ENCODE measurements around the gene IL13RA2. TPM values are rescaled to one million over a fixed set of nuclear protein-coding genes. Genes with fewer than 3 reads are reported as not detected.

Gene IL13RA2
- total and polyA plus RNA-seq, 2 donors (not counting 1 experiment from before 2014, with no cell fraction given) = 12.7 to 42.1 TPM

GRCh38 chrX:115023811-115024210 lies 6.4 kb upstream of the IL13RA2 start:
- H3K36me3 ChIP-seq (ENCODE audit: control insufficient read depth, insufficient read depth, low read length) = no peaks in the 10 kb centered on the region
- no peaks in the 10 kb centered on the region for H4K20me1 ChIP-seq (ENCODE audit: control insufficient read depth, extremely low read depth, insufficient read depth, low read length)
- no peaks in the 10 kb centered on the region for H3K27me3 ChIP-seq (ENCODE audit: control insufficient read depth, insufficient read depth, low read length)
- no peak overlapping the region for H3K4me3 ChIP-seq (replicated peaks in 1 of 4; ENCODE audit: control extremely low read depth in 1 of 4, insufficient read depth in 1 of 4, low read depth in 3 of 4, low read length in 4 of 4)
- no peaks in the 10 kb centered on the region for H3K79me2 ChIP-seq (ENCODE audit: control insufficient read depth, insufficient read depth, low read length)
- no peaks in the 10 kb centered on the region for H3K4me1 ChIP-seq (ENCODE audit: control insufficient read depth, extremely low read depth, insufficient read depth, low read length)
- no peak overlapping the region for H3K4me2 ChIP-seq (ENCODE audit: extremely low read depth, insufficient read depth, low read length)
- TF ChIP-seq EZH2 (IDR thresholded peaks at IDR 0.05; ENCODE audit: low read length, missing control alignments) = no peak
- TF ChIP-seq CTCF (conservative IDR thresholded peaks at IDR 0.05 in 1 of 2, IDR thresholded peaks at IDR 0.05 in 1 of 2; ENCODE audit: low read depth in 1 of 2, low read length in 2 of 2) = no peak
- H2AFZ ChIP-seq (ENCODE audit: low read length) = no peak overlapping the region
- no peaks in the 10 kb centered on the region for H3K9me3 ChIP-seq (ENCODE audit: control insufficient read depth, insufficient read depth, low read depth, low read length)
- no peak overlapping the region for H3K27ac ChIP-seq (ENCODE audit: insufficient read depth, low read length)
- DNase-seq (ENCODE audit: low read depth in 2 of 2) = no peak
- no peak overlapping the region for H3K9ac ChIP-seq (ENCODE audit: insufficient read depth, low read length)

GRCh38 chrX:115023139-115023538 lies 5.7 kb upstream of the IL13RA2 start:
- H3K27me3 ChIP-seq (ENCODE audit: control insufficient read depth, insufficient read depth, low read length) = no peaks in the 10 kb centered on the region
- H4K20me1 ChIP-seq (ENCODE audit: control insufficient read depth, extremely low read depth, insufficient read depth, low read length) = no peaks in the 10 kb centered on the region
- H2AFZ ChIP-seq (ENCODE audit: low read length) = no peak overlapping the region
- H3K4me2 ChIP-seq (ENCODE audit: extremely low read depth, insufficient read depth, low read length) = no peak overlapping the region
- no peak overlapping the region for H3K4me3 ChIP-seq (replicated peaks in 1 of 4; ENCODE audit: control extremely low read depth in 1 of 4, insufficient read depth in 1 of 4, low read depth in 3 of 4, low read length in 4 of 4)
- H3K27ac ChIP-seq (ENCODE audit: insufficient read depth, low read length) = peak overlapping the region; percentile 39
- no peak overlapping the region for H3K9ac ChIP-seq (ENCODE audit: insufficient read depth, low read length)
- TF ChIP-seq EZH2 (IDR thresholded peaks at IDR 0.05; ENCODE audit: low read length, missing control alignments) (no peak), CTCF (conservative IDR thresholded peaks at IDR 0.05 in 1 of 2, IDR thresholded peaks at IDR 0.05 in 1 of 2; ENCODE audit: low read depth in 1 of 2, low read length in 2 of 2) (no peak)
- H3K36me3 ChIP-seq (ENCODE audit: control insufficient read depth, insufficient read depth, low read length) = no peaks in the 10 kb centered on the region
- no peaks in the 10 kb centered on the region for H3K4me1 ChIP-seq (ENCODE audit: control insufficient read depth, extremely low read depth, insufficient read depth, low read length)
- no peaks in the 10 kb centered on the region for H3K79me2 ChIP-seq (ENCODE audit: control insufficient read depth, insufficient read depth, low read length)
- peak; percentile 63 to 87 for DNase-seq (ENCODE audit: low read depth in 2 of 2)
- H3K9me3 ChIP-seq (ENCODE audit: control insufficient read depth, insufficient read depth, low read depth, low read length) = no peaks in the 10 kb centered on the region

GRCh38 chrX:115021121-115021520 lies 3.7 kb upstream of the IL13RA2 start:
- peak in 1 of 2 donors; percentile 52 for DNase-seq (ENCODE audit: low read depth in 2 of 2)
- no peaks in the 10 kb centered on the region for H4K20me1 ChIP-seq (ENCODE audit: control insufficient read depth, extremely low read depth, insufficient read depth, low read length)
- H3K27me3 ChIP-seq (ENCODE audit: control insufficient read depth, insufficient read depth, low read length) = no peaks in the 10 kb centered on the region
- no peak overlapping the region for H3K27ac ChIP-seq (ENCODE audit: insufficient read depth, low read length)
- no peaks in the 10 kb centered on the region for H3K79me2 ChIP-seq (ENCODE audit: control insufficient read depth, insufficient read depth, low read length)
- H3K9ac ChIP-seq (ENCODE audit: insufficient read depth, low read length) = no peak overlapping the region
- no peaks in the 10 kb centered on the region for H3K9me3 ChIP-seq (ENCODE audit: control insufficient read depth, insufficient read depth, low read depth, low read length)
- no peak overlapping the region for H3K4me2 ChIP-seq (ENCODE audit: extremely low read depth, insufficient read depth, low read length)
- H3K36me3 ChIP-seq (ENCODE audit: control insufficient read depth, insufficient read depth, low read length) = no peaks in the 10 kb centered on the region
- H2AFZ ChIP-seq (ENCODE audit: low read length) = no peak overlapping the region
- H3K4me1 ChIP-seq (ENCODE audit: control insufficient read depth, extremely low read depth, insufficient read depth, low read length) = no peaks in the 10 kb centered on the region
- no peak overlapping the region for H3K4me3 ChIP-seq (replicated peaks in 1 of 4; ENCODE audit: control extremely low read depth in 1 of 4, insufficient read depth in 1 of 4, low read depth in 3 of 4, low read length in 4 of 4)
- TF ChIP-seq CTCF (conservative IDR thresholded peaks at IDR 0.05 in 1 of 2, IDR thresholded peaks at IDR 0.05 in 1 of 2; ENCODE audit: low read depth in 1 of 2, low read length in 2 of 2) = no peak
- TF ChIP-seq EZH2 (IDR thresholded peaks at IDR 0.05; ENCODE audit: low read length, missing control alignments) = no peak
